Measurements from ENCODE around the gene DDX23.

DNA sequence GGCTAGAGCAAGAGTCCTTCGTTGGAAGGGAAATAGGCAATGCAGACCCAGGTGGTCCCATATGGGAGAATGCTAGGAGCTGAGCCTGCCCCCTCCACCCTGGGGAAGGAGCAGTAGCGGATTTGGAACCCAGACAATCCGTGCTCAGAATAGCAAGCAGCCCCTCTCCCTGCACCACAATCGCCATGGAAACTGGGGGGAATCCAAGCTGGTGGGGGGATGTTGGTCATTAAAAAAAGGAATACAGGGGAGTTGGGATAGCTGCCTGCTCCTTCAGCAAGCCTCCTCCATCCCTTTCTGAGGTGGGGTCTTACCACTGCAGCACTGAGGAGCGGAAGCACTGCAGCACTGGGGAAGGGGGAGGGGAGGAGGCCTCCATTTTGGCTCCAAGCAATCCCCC lies 10.8 kb upstream of the DDX23 start:
- TF ChIP-seq, protein P1, sequence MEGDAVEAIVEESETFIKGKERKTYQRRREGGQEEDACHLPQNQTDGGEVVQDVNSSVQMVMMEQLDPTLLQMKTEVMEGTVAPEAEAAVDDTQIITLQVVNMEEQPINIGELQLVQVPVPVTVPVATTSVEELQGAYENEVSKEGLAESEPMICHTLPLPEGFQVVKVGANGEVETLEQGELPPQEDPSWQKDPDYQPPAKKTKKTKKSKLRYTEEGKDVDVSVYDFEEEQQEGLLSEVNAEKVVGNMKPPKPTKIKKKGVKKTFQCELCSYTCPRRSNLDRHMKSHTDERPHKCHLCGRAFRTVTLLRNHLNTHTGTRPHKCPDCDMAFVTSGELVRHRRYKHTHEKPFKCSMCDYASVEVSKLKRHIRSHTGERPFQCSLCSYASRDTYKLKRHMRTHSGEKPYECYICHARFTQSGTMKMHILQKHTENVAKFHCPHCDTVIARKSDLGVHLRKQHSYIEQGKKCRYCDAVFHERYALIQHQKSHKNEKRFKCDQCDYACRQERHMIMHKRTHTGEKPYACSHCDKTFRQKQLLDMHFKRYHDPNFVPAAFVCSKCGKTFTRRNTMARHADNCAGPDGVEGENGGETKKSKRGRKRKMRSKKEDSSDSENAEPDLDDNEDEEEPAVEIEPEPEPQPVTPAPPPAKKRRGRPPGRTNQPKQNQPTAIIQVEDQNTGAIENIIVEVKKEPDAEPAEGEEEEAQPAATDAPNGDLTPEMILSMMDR (IDR thresholded peaks at IDR 0.05; ENCODE audit: insufficient read depth, low read length, poor library complexity, severe bottlenecking), result no peak
- TF ChIP-seq EZH2phosphoT487 (conservative IDR thresholded peaks at IDR 0.05; ENCODE audit: low read length), result no peak

Measured in SU-DHL-6 (cell line).